Loucy (cell line): ENCODE data around the gene CSNK1G1.

Experiments used
- H2AFZ ChIP-seq: fragments of 200-600 bp; sonication (generic); 2 replicates; pipeline ENCODE4 v1.6.0; 2016; ENCODE audit warnings: antibody characterized with exemption, mild to moderate bottlenecking, low read length, moderate library complexity
- H3F3A ChIP-seq: fragments of 200-600 bp; 2 replicates; pipeline ENCODE4 v1.6.0; 2016; ENCODE audit warnings: antibody characterized with exemption, low read depth, mild to moderate bottlenecking
- H3K27me3 ChIP-seq: fragments of 200-600 bp; sonication (generic); 2 replicates; pipeline ENCODE4 v1.6.1; 2014; ENCODE audit warnings: low read length, mild to moderate bottlenecking; ENCODE audit not compliant: insufficient read depth, poor library complexity, severe bottlenecking
- H3K36me3 ChIP-seq: fragments of 200-600 bp; sonication (generic); 2 replicates; pipeline ENCODE4 v1.6.1; 2016; ENCODE audit warnings: low read length; ENCODE audit not compliant: insufficient read depth
- H3K4me1 ChIP-seq: fragments of 200-600 bp; sonication (generic); 2 replicates; pipeline ENCODE4 v1.5.1; 2014; ENCODE audit warnings: low read length, mild to moderate bottlenecking; ENCODE audit not compliant: insufficient read depth, poor library complexity, severe bottlenecking
- H3K4me2 ChIP-seq: fragments of 200-600 bp; sonication (generic); 2 replicates; pipeline ENCODE4 v1.6.0; 2014; ENCODE audit warnings: antibody characterized with exemption, low read length, low read depth, mild to moderate bottlenecking; ENCODE audit not compliant: poor library complexity, severe bottlenecking
- H3K4me3 ChIP-seq: fragments of 200-600 bp; sonication (generic); 2 replicates; pipeline ENCODE4 v1.5.1; 2014; ENCODE audit warnings: low read length, mild to moderate bottlenecking, mixed read lengths; ENCODE audit not compliant: poor library complexity, severe bottlenecking
- H3K79me2 ChIP-seq: fragments of 200-600 bp; sonication (generic); 2 replicates; pipeline ENCODE4 v1.6.1; 2014; ENCODE audit warnings: low read length; ENCODE audit not compliant: insufficient read depth
- H3K9ac ChIP-seq: fragments of 200-600 bp; sonication (generic); 2 replicates; pipeline ENCODE4 v1.6.0; 2014; ENCODE audit warnings: mild to moderate bottlenecking, low read depth, low read length, moderate library complexity; ENCODE audit not compliant: poor library complexity, severe bottlenecking
- H3K9me2 ChIP-seq: fragments of 200-600 bp; sonication (generic); replicated peaks from 2 replicates; pipeline ENCODE4 v1.6.1; 2016; ENCODE audit warnings: low read depth, low read length, mixed read lengths
- H3K9me3 ChIP-seq: fragments of 200-600 bp; sonication (generic); 2 replicates; pipeline ENCODE4 v1.6.1; 2014; ENCODE audit warnings: mild to moderate bottlenecking, antibody characterized with exemption, low read length, low read depth; ENCODE audit not compliant: insufficient read depth
- H4K20me1 ChIP-seq: fragments of 200-600 bp; sonication (generic); 2 replicates; pipeline ENCODE4 v1.6.0; 2014; ENCODE audit warnings: antibody characterized with exemption, low read length, mild to moderate bottlenecking; ENCODE audit not compliant: insufficient read depth, poor library complexity, severe bottlenecking
- EZH2phosphoT487 ChIP-seq: fragments of 200-600 bp; IDR thresholded peaks from 2 replicates; pipeline ENCODE4 v1.6.1; 2018; ENCODE audit warnings: antibody characterized with exemption, mild to moderate bottlenecking, moderate library complexity, borderline replicate concordance
- TF ChIP-seq, protein P1 (sequence below): fragments of 200-600 bp; sonication (generic); conservative IDR thresholded peaks from 2 replicates; pipeline ENCODE4 v1.5.1; 2014; ENCODE audit warnings: mild to moderate bottlenecking, antibody characterized with exemption, low read length

The CSNK1G1 gene

DNA sequence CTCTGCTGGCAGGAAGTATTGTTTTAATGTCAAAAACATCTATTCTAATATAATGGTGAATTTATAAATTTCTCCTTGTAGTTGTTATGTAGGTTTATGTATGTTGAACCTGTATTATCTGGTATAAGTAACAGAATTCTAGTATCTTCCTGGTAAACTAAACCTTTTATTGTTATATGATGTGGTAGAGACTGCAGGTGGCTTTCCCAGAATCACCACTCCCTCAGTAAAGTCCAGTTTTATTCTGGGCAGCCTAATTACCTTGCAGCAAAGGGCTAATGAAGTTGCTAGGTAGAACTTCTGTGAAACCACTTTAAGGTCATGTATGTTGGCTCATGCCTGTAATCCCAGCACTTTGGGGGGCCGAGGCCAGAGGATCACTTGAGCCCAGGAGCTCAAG is 15.6 kb downstream of the CSNK1G1 start:
- Histone ChIP-seq H3K4me1 (peaks cover 44% of the 10 kb centered on the region), H3K79me2 (peaks cover 94% of the 10 kb centered on the region), H2AFZ (no peak overlapping the region), H3K9ac (no peak overlapping the region), H3K9me2 (no peaks in the 10 kb centered on the region), H3K4me3 (no peak overlapping the region), H3K36me3 (peaks cover 20% of the 10 kb centered on the region; the same call in 1 of the 2 replicates), H3K9me3 (no peaks in the 10 kb centered on the region), H4K20me1 (peaks cover 21% of the 10 kb centered on the region), H3K27me3 (no peaks in the 10 kb centered on the region), H3K4me2 (no peak overlapping the region), H3F3A (no peaks in the 10 kb centered on the region)
- no peak for TF ChIP-seq EZH2phosphoT487
- TF ChIP-seq, protein P1, sequence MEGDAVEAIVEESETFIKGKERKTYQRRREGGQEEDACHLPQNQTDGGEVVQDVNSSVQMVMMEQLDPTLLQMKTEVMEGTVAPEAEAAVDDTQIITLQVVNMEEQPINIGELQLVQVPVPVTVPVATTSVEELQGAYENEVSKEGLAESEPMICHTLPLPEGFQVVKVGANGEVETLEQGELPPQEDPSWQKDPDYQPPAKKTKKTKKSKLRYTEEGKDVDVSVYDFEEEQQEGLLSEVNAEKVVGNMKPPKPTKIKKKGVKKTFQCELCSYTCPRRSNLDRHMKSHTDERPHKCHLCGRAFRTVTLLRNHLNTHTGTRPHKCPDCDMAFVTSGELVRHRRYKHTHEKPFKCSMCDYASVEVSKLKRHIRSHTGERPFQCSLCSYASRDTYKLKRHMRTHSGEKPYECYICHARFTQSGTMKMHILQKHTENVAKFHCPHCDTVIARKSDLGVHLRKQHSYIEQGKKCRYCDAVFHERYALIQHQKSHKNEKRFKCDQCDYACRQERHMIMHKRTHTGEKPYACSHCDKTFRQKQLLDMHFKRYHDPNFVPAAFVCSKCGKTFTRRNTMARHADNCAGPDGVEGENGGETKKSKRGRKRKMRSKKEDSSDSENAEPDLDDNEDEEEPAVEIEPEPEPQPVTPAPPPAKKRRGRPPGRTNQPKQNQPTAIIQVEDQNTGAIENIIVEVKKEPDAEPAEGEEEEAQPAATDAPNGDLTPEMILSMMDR, result no peak

DNA sequence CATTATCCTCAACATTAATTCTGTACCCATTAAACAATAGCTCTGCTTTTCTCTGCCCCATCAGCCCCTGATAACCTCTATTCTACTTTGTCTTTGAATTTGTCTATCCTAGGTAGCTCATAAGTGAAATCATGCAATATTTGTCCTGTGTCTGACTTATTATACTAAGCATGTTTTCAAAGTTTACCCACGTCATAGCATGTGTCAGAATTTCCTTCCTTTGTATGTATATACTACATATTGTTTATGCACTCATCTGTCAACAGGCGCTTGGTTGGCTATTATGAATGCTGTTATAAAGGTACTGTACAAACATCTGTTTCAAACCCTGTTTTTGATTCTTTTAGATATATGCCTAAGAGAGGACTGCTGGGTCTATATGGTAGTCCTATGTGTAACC is 18.2 kb downstream of the CSNK1G1 start:
- Histone ChIP-seq H3K4me1 (peaks cover 36% of the 10 kb centered on the region), H3K9me3 (no peaks in the 10 kb centered on the region), H3F3A (0 out of 2 replicates have a peak, but pooled peaks cover 3% of the 10 kb centered on the region), H3K36me3 (peaks cover 25% of the 10 kb centered on the region; the same call in 1 of the 2 replicates), H4K20me1 (peaks cover 14% of the 10 kb centered on the region), H3K4me2 (no peak overlapping the region), H3K9me2 (no peaks in the 10 kb centered on the region), H3K79me2 (peaks cover 92% of the 10 kb centered on the region), H2AFZ (no peak overlapping the region), H3K4me3 (no peak overlapping the region), H3K27me3 (no peaks in the 10 kb centered on the region), H3K9ac (no peak overlapping the region)
- TF ChIP-seq EZH2phosphoT487, result no peak
- TF ChIP-seq, protein P1, result no peak

DNA sequence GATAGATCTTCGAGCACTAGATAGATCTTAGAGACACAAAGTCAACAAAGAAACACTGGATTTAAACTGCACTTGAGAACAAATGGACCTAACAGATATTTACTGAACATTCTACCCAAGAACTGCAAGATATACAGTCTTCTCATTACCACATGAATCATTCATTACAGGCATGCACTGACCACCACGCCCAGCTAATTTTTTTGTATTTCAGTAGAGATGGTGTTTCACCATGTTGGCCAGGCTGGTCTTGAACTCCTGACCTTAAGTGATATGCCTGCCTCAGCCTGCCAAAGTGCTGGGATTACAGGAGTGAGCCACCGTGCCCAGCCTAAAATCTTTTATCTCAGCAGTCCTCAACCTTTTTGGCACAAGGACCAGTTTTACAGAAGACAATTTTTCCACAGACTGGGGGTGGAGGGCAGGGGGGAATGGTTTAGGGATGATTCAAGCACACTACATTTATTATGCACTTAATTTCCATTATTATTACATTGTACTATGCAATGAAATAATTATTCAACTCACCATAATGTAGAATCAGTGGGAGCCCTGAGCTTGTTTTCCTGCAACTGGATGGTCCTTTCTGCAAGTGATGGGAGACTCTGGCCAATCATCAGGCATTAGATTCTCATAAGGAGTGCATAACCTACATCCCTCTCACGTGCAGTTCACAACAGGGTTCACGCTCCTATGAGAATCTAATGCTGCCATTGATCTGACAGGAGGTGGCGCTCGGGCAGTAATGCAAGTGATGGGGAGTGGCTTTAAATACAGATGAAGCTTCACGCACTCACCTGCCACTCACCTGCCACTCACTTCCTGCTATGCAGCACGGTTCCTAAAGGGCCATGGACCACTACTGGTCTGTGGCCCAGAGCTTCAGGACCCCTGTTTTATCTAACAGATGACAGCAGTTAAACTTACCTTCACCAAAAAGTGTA is 21.7 kb downstream of the CSNK1G1 start:
- no peaks in the 10 kb centered on the region for H3K9me2 ChIP-seq
- H3K4me1 ChIP-seq, result peaks cover 26% of the 10 kb centered on the region
- H2AFZ ChIP-seq, result no peak overlapping the region
- H3K36me3 ChIP-seq, result peaks cover 5% of the 10 kb centered on the region; the same call in 1 of the 2 replicates
- H3F3A ChIP-seq, result 0 out of 2 replicates have a peak, but pooled peaks cover 3% of the 10 kb centered on the region
- no peak for TF ChIP-seq EZH2phosphoT487
- TF ChIP-seq, protein P1, result no peak
- H3K9me3 ChIP-seq, result no peaks in the 10 kb centered on the region
- peaks cover 63% of the 10 kb centered on the region for H3K79me2 ChIP-seq
- peaks cover 5% of the 10 kb centered on the region for H4K20me1 ChIP-seq
- no peak overlapping the region for H3K9ac ChIP-seq
- no peak overlapping the region for H3K4me2 ChIP-seq
- H3K4me3 ChIP-seq, result no peak overlapping the region
- no peaks in the 10 kb centered on the region for H3K27me3 ChIP-seq
